HTERT RPE-1 (cell line): ENCODE results near the gene LMAN2.
"Not testable (repeated sequence)": the region's sequence is repeated elsewhere in the genome, so short reads cannot be mapped to it uniquely, and the experiment has no call there.

Experiments used
- in situ Hi-C: fragments of 300-500 bp; cut with MboI; formaldehyde crosslinking; loops from 4 replicates; pipeline ENCODE4 v1.14.3; 2020; ENCODE audit warnings: low sequenced_read_pairs

Gene LMAN2

GRCh38 chr5:177378884-177379883 is 27.7 kb upstream of the LMAN2 start:
- in situ Hi-C loops = no loop called here

- in situ Hi-C loops = no loop called here
Observed at GRCh38 chr5:177377851-177378776, 26.6 kb upstream of the LMAN2 start.

GRCh38 chr5:177376107-177376506 is 24.6 kb upstream of the LMAN2 start:
- in situ Hi-C loops = no loop called here

- in situ Hi-C loops = not testable (repeated sequence)
Observed at GRCh38 chr5:177375516-177375915, 24.0 kb upstream of the LMAN2 start.

GRCh38 chr5:177374211-177374610 is 22.7 kb upstream of the LMAN2 start:
- in situ Hi-C loops = no loop called here

- in situ Hi-C loops = no loop called here
Observed at GRCh38 chr5:177373806-177374205, 22.3 kb upstream of the LMAN2 start.

- in situ Hi-C loops = no loop called here
Observed at GRCh38 chr5:177372910-177373309, 21.4 kb upstream of the LMAN2 start.

GRCh38 chr5:177372034-177372896 is 20.8 kb upstream of the LMAN2 start:
- in situ Hi-C loops = no loop called here

- in situ Hi-C loops = no loop called here
Observed at GRCh38 chr5:177371120-177372033, 19.9 kb upstream of the LMAN2 start.

- in situ Hi-C loops = no loop called here
Observed at GRCh38 chr5:177370488-177371119, 19.1 kb upstream of the LMAN2 start.

GRCh38 chr5:177369645-177370440 is 18.4 kb upstream of the LMAN2 start:
- in situ Hi-C loops = no loop called here

GRCh38 chr5:177368869-177369644 is 17.6 kb upstream of the LMAN2 start:
- in situ Hi-C loops = no loop called here

- in situ Hi-C loops = no loop called here
Observed at GRCh38 chr5:177367981-177368868, 16.8 kb upstream of the LMAN2 start.

- in situ Hi-C loops = no loop called here
Observed at GRCh38 chr5:177367323-177367848, 15.9 kb upstream of the LMAN2 start.

- in situ Hi-C loops = no loop called here
Observed at GRCh38 chr5:177366528-177367322, 15.3 kb upstream of the LMAN2 start.
